Erythroblast (primary cell): Measurements from ENCODE around the gene NUDT16L1.

Experiments used
- GATA1 ChIP-seq: IDR thresholded peaks from 2 replicates; pipeline ENCODE4 v1.6.1; 2011; ENCODE audit warnings: low read depth, mild to moderate bottlenecking, control low read depth, low read length, moderate library complexity
- POLR2A ChIP-seq: IDR thresholded peaks from 2 replicates; pipeline ENCODE4 v1.6.1; 2011; ENCODE audit warnings: mild to moderate bottlenecking, low read length

DNA sequence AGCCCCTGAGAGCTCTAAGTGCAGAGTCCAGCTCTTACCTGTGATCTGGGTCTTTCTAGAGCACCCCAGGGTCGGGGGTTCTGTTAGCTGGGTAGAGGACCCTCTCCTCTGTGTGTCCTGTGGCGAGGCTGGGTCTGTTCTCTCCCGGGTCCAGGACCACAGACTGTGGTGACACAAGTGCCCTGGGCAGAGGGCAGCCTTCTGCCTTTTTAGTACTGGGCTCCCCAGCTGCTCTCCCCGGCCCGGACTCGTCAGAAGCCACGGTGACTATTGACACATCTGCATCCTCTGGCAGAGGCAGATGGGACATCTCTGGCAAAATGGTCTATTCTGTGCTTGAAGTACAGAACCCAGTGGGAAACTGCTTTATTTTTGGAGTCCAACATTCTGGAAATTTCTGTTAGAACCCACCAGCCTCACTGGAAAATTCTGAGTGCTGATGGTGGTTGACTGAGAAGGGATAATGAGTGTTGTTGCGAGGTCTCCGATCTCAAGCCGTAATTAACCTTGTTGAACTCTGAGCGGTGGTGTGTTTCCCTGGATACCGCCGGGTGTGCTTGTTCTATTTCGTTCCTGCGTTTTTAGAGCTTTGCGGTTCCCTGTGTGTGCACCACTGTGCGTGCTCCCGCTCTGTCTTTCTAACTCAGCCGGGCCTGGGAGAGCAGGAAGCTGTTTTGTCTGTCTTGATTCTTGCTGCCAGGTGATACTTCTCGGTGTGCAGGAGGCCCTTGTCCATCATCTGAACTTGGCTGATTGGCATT, 26.0 kb upstream of the NUDT16L1 start:
- no peak for TF ChIP-seq POLR2A
- no peak for TF ChIP-seq GATA1
